ENCODE data around the gene NEU1. TPM values are rescaled to one million over a fixed set of nuclear protein-coding genes. Genes with fewer than 3 reads are reported as not detected.
A peak's percentile ranks its signal among the peaks of the same experiment; 100 is the strongest.

NEU1 gene
- total RNA-seq, 1 experiment from 2014 or later = 36.2 TPM

- H3K18ac ChIP-seq (ENCODE audit: insufficient read length, low read depth, low read length) = no peak overlapping the region
- no peak overlapping the region for H2BK20ac ChIP-seq (ENCODE audit: low read depth, low read length, poor library complexity, severe bottlenecking)
- Mint-ChIP-seq H3K9me3 (no peaks in the 10 kb centered on the region; a peak in 1 of 5 replicates), H3K27ac (peak overlapping the region; percentile 9 to 67 (median 50); a peak in 5 of 7 replicates), H3K4me1 (peaks cover 17 to 25% of the 10 kb centered on the region in 2 experiments), H3K4me3 (peak overlapping the region in 1 of 2 experiments; percentile 31; a peak in 2 of 5 replicates), H3K27me3 (ENCODE audit: low read depth) (no peaks in the 10 kb centered on the region; the same call in none of the 2 replicates), H3K36me3 (ENCODE audit: insufficient read depth in 1 of 3, low read depth in 3 of 3) (no peaks in the 10 kb centered on the region)
- no peak overlapping the region for H4K5ac ChIP-seq (ENCODE audit: insufficient read length, low read depth, low read length)
- H3K14ac ChIP-seq (ENCODE audit: insufficient read depth, low read length) = no peak overlapping the region
- peak overlapping the region; percentile 26 for H2AFZ ChIP-seq (ENCODE audit: low read length)
- H2AK5ac ChIP-seq (ENCODE audit: insufficient read length, low read length) = no peak overlapping the region
- DNase-seq = peak; percentile 53
- H4K8ac ChIP-seq (replicated peaks; ENCODE audit: insufficient read length, low read depth, low read length) = no peak overlapping the region
- H3K23me2 ChIP-seq (ENCODE audit: insufficient read length, low read depth, low read length, poor library complexity, severe bottlenecking) = no peaks in the 10 kb centered on the region
- no peak overlapping the region for H3K4ac ChIP-seq (ENCODE audit: low read depth, low read length)
- H2BK15ac ChIP-seq (ENCODE audit: low read depth, low read length) = no peak overlapping the region
- H3K79me2 ChIP-seq (ENCODE audit: insufficient read depth, low read length) = no peaks in the 10 kb centered on the region
- no peaks in the 10 kb centered on the region for H3K27me3 ChIP-seq (ENCODE audit: insufficient read depth, low read length)
- H3K4me2 ChIP-seq (ENCODE audit: insufficient read depth, insufficient read length, low read length) = no peak overlapping the region
- H3K9me3 ChIP-seq (ENCODE audit: control insufficient read depth, low read depth, low read length) = no peaks in the 10 kb centered on the region
- TF ChIP-seq CTCF (conservative IDR thresholded peaks at IDR 0.05) = no peak
- no peak overlapping the region for H3T11ph ChIP-seq (ENCODE audit: low read length)
- no peak overlapping the region for H3K56ac ChIP-seq (ENCODE audit: insufficient read length, low read depth, low read length)
- H3K23ac ChIP-seq (ENCODE audit: insufficient read length, low read depth, low read length) = no peak overlapping the region
- H3K27ac ChIP-seq (ENCODE audit: insufficient read length, low read depth, low read length) = no peak overlapping the region
- H2BK5ac ChIP-seq (ENCODE audit: insufficient read length, low read length) = no peak overlapping the region
- H4K91ac ChIP-seq (ENCODE audit: insufficient read length, low read depth, low read length) = no peak overlapping the region
- no peak overlapping the region for H3K9ac ChIP-seq (ENCODE audit: extremely low read depth, insufficient read length, low read length)
- no CpG with 5 or more reads among the region's 4 CpGs for WGBS (ENCODE audit: extremely low coverage, insufficient read length, low lambda C conversion rate)
- H4K20me1 ChIP-seq (ENCODE audit: control insufficient read depth, insufficient read depth, insufficient read length) = no peaks in the 10 kb centered on the region
- no peak overlapping the region for H2BK12ac ChIP-seq (ENCODE audit: insufficient read length, low read depth, low read length)
- no peaks in the 10 kb centered on the region; the same call in 1 of the 2 replicates for H3K4me1 ChIP-seq (ENCODE audit: insufficient read depth, low read length)
- H3K79me1 ChIP-seq (ENCODE audit: insufficient read depth, low read depth, low read length, poor library complexity, severe bottlenecking) = no peaks in the 10 kb centered on the region
- H2BK120ac ChIP-seq (ENCODE audit: low read depth, low read length, poor library complexity, severe bottlenecking) = no peak overlapping the region
Measured at GRCh38 chr6:31906122-31906521, 43.5 kb upstream of the NEU1 start.
